NCI-H146 (cell line): ENCODE results near the gene PSAT1.
"Not testable (repeated sequence)": the region's sequence is repeated elsewhere in the genome, so short reads cannot be mapped to it uniquely, and the experiment has no call there.

Source experiments
- DNase-seq: peaks from one replicate; lab custom pipeline; 2025; lab: John Stamatoyannopoulos, UW

The PSAT1 gene

GRCh38 chr9:78296893-78297671 lies at the start of gene PSAT1:
PSAT1 (plus strand) TSS chr9:78297125; CDS start chr9:78297211, 86 bp downstream.
- peak; percentile 94 for DNase-seq

- no peak for DNase-seq
Measured at GRCh38 chr9:78248635-78249034, 48.3 kb upstream of the PSAT1 start.

- no peak for DNase-seq
Measured at GRCh38 chr9:78249542-78249941, 47.4 kb upstream of the PSAT1 start.

- DNase-seq: no peak
Measured at GRCh38 chr9:78252616-78253015, 44.3 kb upstream of the PSAT1 start.

- DNase-seq: no peak
Measured at GRCh38 chr9:78253285-78253684, 43.6 kb upstream of the PSAT1 start.

GRCh38 chr9:78261403-78262001 lies 35.4 kb upstream of the PSAT1 start:
- peak; percentile 1 for DNase-seq

GRCh38 chr9:78262655-78263054 lies 34.3 kb upstream of the PSAT1 start:
- no peak for DNase-seq

- DNase-seq: no peak
Measured at GRCh38 chr9:78267889-78268288, 29.0 kb upstream of the PSAT1 start.

GRCh38 chr9:78269784-78270183 lies 27.1 kb upstream of the PSAT1 start:
- no peak for DNase-seq

- no peak for DNase-seq
Measured at GRCh38 chr9:78272307-78272706, 24.6 kb upstream of the PSAT1 start.

- no peak for DNase-seq
Measured at GRCh38 chr9:78273761-78274160, 23.2 kb upstream of the PSAT1 start.

GRCh38 chr9:78278177-78278777 lies 18.6 kb upstream of the PSAT1 start:
- DNase-seq: no peak

- DNase-seq: no peak
Measured at GRCh38 chr9:78278801-78279200, 18.1 kb upstream of the PSAT1 start.

- DNase-seq: no peak
Measured at GRCh38 chr9:78280982-78281668, 15.8 kb upstream of the PSAT1 start.

GRCh38 chr9:78284181-78284580 lies 12.7 kb upstream of the PSAT1 start:
- not testable (repeated sequence) for DNase-seq

GRCh38 chr9:78286125-78286524 lies 10.8 kb upstream of the PSAT1 start:
- DNase-seq: no peak

GRCh38 chr9:78286946-78287388 lies 10.0 kb upstream of the PSAT1 start:
- no peak for DNase-seq

GRCh38 chr9:78288214-78288892 lies 8.6 kb upstream of the PSAT1 start:
- DNase-seq: no peak

GRCh38 chr9:78289474-78289873 lies 7.5 kb upstream of the PSAT1 start:
- no peak for DNase-seq

- no peak for DNase-seq
Measured at GRCh38 chr9:78291240-78291925, 5.5 kb upstream of the PSAT1 start.

GRCh38 chr9:78292026-78292425 lies 4.9 kb upstream of the PSAT1 start:
- DNase-seq: no peak
